IMR-90 (cell line): ENCODE results near the gene C2. TPM values are rescaled to one million over a fixed set of nuclear protein-coding genes. Genes with fewer than 3 reads are reported as not detected.

ENCODE experiments used
- ATAC-seq: fragments of 200-7000 bp; cut with Tn5 transposase; 2 replicates; pipeline ENCODE4 v1.9.1; 2020; ENCODE audit warnings: low read depth, mild to moderate bottlenecking, moderate library complexity
- BruUV-seq: library from RNA; stranded (reverse); fragments of 400-500 nt; replicated peaks from 2 replicates; lab custom pipeline; 2021; lab: Mats Ljungman, UMichigan
- CTCF ChIA-PET: fragments of 300-600 bp; formaldehyde crosslinking; extraction: SDS; loops from one replicate; lab custom pipeline; 2021; ENCODE audit warnings: antibody characterized with exemption; lab: Yijun Ruan, JAX
- POLR2A ChIA-PET: fragments of 300-600 bp; sonication (Branson Sonifier 250); formaldehyde crosslinking; loops from one replicate; lab custom pipeline; 2022; ENCODE audit warnings: antibody characterized with exemption; ENCODE audit not compliant: unreplicated experiment; lab: Charles Lee
- DNase-seq: peaks from one replicate; pipeline ENCODE4 v3.0.0; 2013
- H2AFZ ChIP-seq: replicated peaks from 2 replicates; pipeline ENCODE3; 2013; ENCODE audit warnings: low read length, mild to moderate bottlenecking; ENCODE audit not compliant: poor library complexity
- H2AK5ac ChIP-seq: 2 replicates; pipeline ENCODE4 v1.6.1; 2013; ENCODE audit warnings: low read depth, low read length, inconsistent platforms
- H2AK9ac ChIP-seq: replicated peaks from 2 replicates; pipeline ENCODE3; 2013; ENCODE audit warnings: mild to moderate bottlenecking, low read depth, low read length, moderate library complexity; ENCODE audit not compliant: poor library complexity
- H2BK120ac ChIP-seq: 2 replicates; pipeline ENCODE4 v1.6.1; 2013; ENCODE audit warnings: low read depth, low read length, inconsistent platforms
- H2BK15ac ChIP-seq: 3 replicates; pipeline ENCODE4 v1.6.1; 2013; ENCODE audit warnings: low read depth, low read length, inconsistent platforms
- H2BK20ac ChIP-seq: 2 replicates; pipeline ENCODE4 v1.6.1; 2013; ENCODE audit warnings: low read depth, mild to moderate bottlenecking, inconsistent platforms, low read length, moderate library complexity
- H2BK5ac ChIP-seq: 2 replicates; pipeline ENCODE4 v1.6.1; 2013; ENCODE audit warnings: mild to moderate bottlenecking, low read depth, low read length, inconsistent platforms; ENCODE audit not compliant: poor library complexity, severe bottlenecking
- H3K14ac ChIP-seq: replicated peaks from 2 replicates; pipeline ENCODE4 v1.6.1; 2013; ENCODE audit warnings: low read depth, low read length, inconsistent platforms
- H3K18ac ChIP-seq: 2 replicates; pipeline ENCODE4 v1.6.1; 2013; ENCODE audit warnings: low read depth, low read length, control low read depth
- H3K23ac ChIP-seq: 2 replicates; pipeline ENCODE4 v1.6.1; 2013; ENCODE audit warnings: low read depth, low read length, inconsistent platforms
- H3K27ac ChIP-seq: 2 replicates; pipeline ENCODE4 v1.5.1; 2013; ENCODE audit warnings: mild to moderate bottlenecking, control low read depth, low read length; ENCODE audit not compliant: insufficient read depth
- H3K27me3 ChIP-seq: 2 replicates; pipeline ENCODE4 v1.6.1; 2013; ENCODE audit warnings: low read length; ENCODE audit not compliant: control insufficient read depth, insufficient read depth
- H3K36me3 ChIP-seq: 2 replicates; pipeline ENCODE4 v1.6.1; 2013; ENCODE audit warnings: low read length, mixed read lengths; ENCODE audit not compliant: control insufficient read depth, insufficient read depth
- H3K4ac ChIP-seq: 2 replicates; pipeline ENCODE4 v1.6.1; 2013; ENCODE audit warnings: low read depth, low read length, inconsistent platforms
- H3K4me1 ChIP-seq: 2 replicates; pipeline ENCODE4 v1.6.1; 2013; ENCODE audit warnings: low read length, mixed read lengths; ENCODE audit not compliant: control insufficient read depth, insufficient read depth
- H3K4me2 ChIP-seq: 2 replicates; pipeline ENCODE4 v1.6.1; 2013; ENCODE audit warnings: low read depth, mild to moderate bottlenecking, control low read depth, low read length, moderate library complexity
- H3K4me3 ChIP-seq: 2 replicates; pipeline ENCODE4 v1.5.1; 2013; ENCODE audit warnings: low read depth, mild to moderate bottlenecking, control low read depth, low read length, moderate library complexity; ENCODE audit not compliant: insufficient read depth
- H3K56ac ChIP-seq: 2 replicates; pipeline ENCODE4 v1.6.1; 2013; ENCODE audit warnings: low read length, inconsistent platforms; ENCODE audit not compliant: insufficient read depth; ENCODE audit errors: extremely low read depth
- H3K79me1 ChIP-seq, 2 experiments: 2 replicates each; pipeline ENCODE4 v1.6.1; 2013; ENCODE audit warnings: low read length in 2 of 2, inconsistent platforms in 1 of 2, low read depth in 1 of 2
- H3K9ac ChIP-seq: 2 replicates; pipeline ENCODE4 v1.6.1; 2013; ENCODE audit warnings: low read depth, low read length, control low read depth
- H3K9me1 ChIP-seq: 2 replicates; pipeline ENCODE4 v1.6.1; 2013; ENCODE audit warnings: low read length, inconsistent platforms; ENCODE audit not compliant: insufficient read depth
- H3K9me3 ChIP-seq: 2 replicates; pipeline ENCODE4 v1.6.1; 2013; ENCODE audit warnings: low read length; ENCODE audit not compliant: control insufficient read depth, insufficient read depth
- H4K20me1 ChIP-seq: 2 replicates; pipeline ENCODE4 v1.6.1; 2013; ENCODE audit warnings: low read length, inconsistent platforms; ENCODE audit not compliant: insufficient read depth
- H4K5ac ChIP-seq: 2 replicates; pipeline ENCODE4 v1.6.1; 2013; ENCODE audit warnings: mild to moderate bottlenecking, low read depth, low read length, control low read depth
- H4K8ac ChIP-seq, 2 experiments: 2 replicates each; pipeline ENCODE4 v1.6.1; 2013; ENCODE audit warnings: low read depth in 2 of 2, low read length in 2 of 2, control low read depth in 1 of 2, inconsistent platforms in 1 of 2
- H4K91ac ChIP-seq: 2 replicates; pipeline ENCODE4 v1.6.1; 2013; ENCODE audit warnings: low read depth, low read length, inconsistent platforms; ENCODE audit not compliant: insufficient read depth
- BHLHE40 ChIP-seq: fragments of 150-350 bp; IDR thresholded peaks from 2 replicates; pipeline ENCODE4 v1.6.1; 2016; ENCODE audit warnings: mild to moderate bottlenecking, low read depth, low read length
- CEBPB ChIP-seq: IDR thresholded peaks from 2 replicates; pipeline ENCODE4 v1.6.1; 2012; ENCODE audit warnings: low read depth, low read length, improper control_type of control experiment
- FOS ChIP-seq: fragments of 150-350 bp; IDR thresholded peaks from 2 replicates; pipeline ENCODE4 v1.6.1; 2016; ENCODE audit warnings: low read depth, low read length
- MAFK ChIP-seq: IDR thresholded peaks from 2 replicates; pipeline ENCODE4 v1.6.1; 2012; ENCODE audit warnings: low read depth, low read length, improper control_type of control experiment
- MAZ ChIP-seq: IDR thresholded peaks from 2 replicates; pipeline ENCODE4 v1.6.1; 2012; ENCODE audit warnings: low read depth, mild to moderate bottlenecking, low read length, improper control_type of control experiment, moderate library complexity, borderline replicate concordance
- MXI1 ChIP-seq: IDR thresholded peaks from 2 replicates; pipeline ENCODE4 v1.6.1; 2012; ENCODE audit warnings: low read depth, mild to moderate bottlenecking, low read length, moderate library complexity, borderline replicate concordance
- NFE2L2 ChIP-seq: fragments of 150-350 bp; IDR thresholded peaks from 2 replicates; pipeline ENCODE4 v1.6.1; 2016; ENCODE audit warnings: low read depth, mild to moderate bottlenecking, low read length
- POLR2A ChIP-seq: IDR thresholded peaks from 2 replicates; pipeline ENCODE4 v1.6.1; 2012; ENCODE audit warnings: mild to moderate bottlenecking, low read depth, low read length
- RAD21 ChIP-seq: IDR thresholded peaks from 2 replicates; pipeline ENCODE4 v1.6.1; 2012; ENCODE audit warnings: low read length, improper control_type of control experiment
- RCOR1 ChIP-seq: IDR thresholded peaks from 2 replicates; pipeline ENCODE4 v1.6.1; 2012; ENCODE audit warnings: mild to moderate bottlenecking, low read length, improper control_type of control experiment; ENCODE audit not compliant: insufficient replicate concordance
- RFX5 ChIP-seq: IDR thresholded peaks from 2 replicates; pipeline ENCODE4 v1.8.0; 2012; ENCODE audit warnings: low read depth, mild to moderate bottlenecking, low read length, moderate library complexity
- WGBS, 2 experiments: methylation state at CpG; one replicate each; pipeline versions ENCODE4 v1.1.5 to v1.1.7; 2013; ENCODE audit warnings: missing lambda C conversion rate in 2 of 2; ENCODE audit not compliant: insufficient read length in 1 of 2; ENCODE audit errors: extremely low coverage in 2 of 2; 5-methylcytosine and 5-hydroxymethylcytosine counted together
- dilution Hi-C: fragments of 300-500 bp; cut with HindIII; formaldehyde crosslinking; loops from one replicate; pipeline ENCODE4 v1.14.3; 2018; ENCODE audit warnings: low sequenced_read_pairs; ENCODE audit not compliant: unreplicated experiment
- in situ Hi-C: fragments of 300-500 bp; cut with MboI; formaldehyde crosslinking; loops from 3 replicates; pipeline ENCODE4 v1.14.3; 2019; ENCODE audit warnings: low sequenced_read_pairs, inconsistent platforms, mixed read lengths
- intact Hi-C: fragments of 100-400 bp; cut with micrococcal nuclease; formaldehyde crosslinking; loops from 2 replicates; pipeline ENCODE4 v1.10.0; 2022
- polyA plus RNA-seq, 3 experiments: library from polyadenylated mRNA; depleted of rRNA; stranded (reverse); fragments of >200 nt; gene quantifications; 2 replicates each; pipeline ENCODE4 v1.2.3, GENCODE V29; 2012; ENCODE audit warnings: low replicate concordance in 1 of 3
- total RNA-seq: library from RNA; depleted of rRNA; stranded (reverse); fragments of >200 nt; gene quantifications from 2 replicates; pipeline ENCODE4 v1.2.3, GENCODE V29; 2012
- TF ChIP-seq, protein P1 (sequence below): fragments of 150-350 bp; IDR thresholded peaks from 2 replicates; pipeline ENCODE4 v1.6.1; 2017; ENCODE audit warnings: mild to moderate bottlenecking, antibody characterized with exemption, low read length, low read depth
- TF ChIP-seq, protein P2 (sequence below): fragments of 150-350 bp; IDR thresholded peaks from 2 replicates; pipeline ENCODE4 v1.6.1; 2016; ENCODE audit warnings: low read depth, mild to moderate bottlenecking, low read length, moderate library complexity, borderline replicate concordance

C2 gene
- total and polyA plus RNA-seq, 2 of the 4 experiments (the other 2 are of a cell fraction), result 0.18 to 0.19 TPM

DNA sequence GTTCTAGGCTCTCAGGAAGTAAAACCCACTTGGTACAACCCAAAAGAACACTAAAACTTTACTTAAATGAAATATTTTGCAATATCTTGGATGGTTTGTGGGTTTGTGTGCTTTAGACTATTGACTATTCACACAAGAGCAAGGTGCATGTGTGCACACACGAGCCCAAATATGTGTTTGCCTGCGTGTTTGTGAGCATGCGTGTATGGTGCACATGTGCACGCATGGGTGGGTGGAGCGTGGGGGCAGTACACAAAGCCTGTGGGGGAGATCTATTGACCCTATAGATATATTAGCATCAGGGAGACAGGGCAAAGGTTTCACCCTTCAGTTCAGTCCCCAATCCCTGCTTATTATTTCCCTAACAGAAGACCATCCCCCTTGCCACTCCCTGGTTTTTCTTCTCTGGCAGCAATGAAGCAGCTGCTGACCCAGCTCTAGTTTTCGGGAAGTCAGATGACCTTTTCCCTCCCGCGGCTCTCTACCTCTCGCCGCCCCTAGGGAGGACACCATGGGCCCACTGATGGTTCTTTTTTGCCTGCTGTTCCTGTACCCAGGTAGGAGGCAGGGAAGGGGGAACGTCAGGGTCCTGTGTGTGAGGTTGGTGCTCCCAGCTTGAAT lies at the start of gene C2 (continued):
- TF ChIP-seq RFX5, result no peak
- no peak for TF ChIP-seq RAD21
- no peak for TF ChIP-seq RCOR1
- no peak for TF ChIP-seq BHLHE40

DNA sequence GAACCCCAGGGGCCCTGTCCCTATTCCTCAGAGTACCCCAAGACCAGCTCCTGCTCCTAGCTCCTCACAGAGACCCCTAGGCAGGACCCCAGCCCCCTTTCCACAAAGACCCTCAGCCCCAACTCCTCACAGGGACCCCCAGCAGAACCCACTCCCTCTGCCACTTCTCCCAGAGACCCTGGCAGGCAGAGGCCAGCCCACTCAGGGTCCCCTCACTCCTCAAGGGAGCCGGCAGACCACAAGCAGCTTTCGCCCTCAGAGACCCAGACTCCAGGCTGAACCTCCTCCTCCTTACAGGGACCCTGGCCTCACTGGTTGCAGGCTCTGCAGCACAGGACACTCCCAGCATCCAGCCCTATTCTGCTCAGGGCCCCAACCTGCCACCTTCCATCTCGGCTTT lies 49.3 kb upstream of the C2 start:
- H2BK120ac ChIP-seq, result no peak overlapping the region
- ChIA-PET POLR2A (no interaction called here), CTCF (no interaction called here)
- 0 out of 2 replicates have a peak, but pooled peaks cover under 1% of the 10 kb centered on the region for H3K9me1 ChIP-seq
- no peak overlapping the region for H2AFZ ChIP-seq
- in situ Hi-C loops (no loop called here), intact Hi-C loops (no loop called here), dilution Hi-C loops (no loop called here)
- WGBS, 2 experiments, result 71% methylated on average over 2 of the region's 3 CpGs; no CpG with 5 or more reads in 1 of the 2 experiments
- H3K9me3 ChIP-seq, result no peaks in the 10 kb centered on the region
- no peak overlapping the region for H2AK9ac ChIP-seq
- H3K4ac ChIP-seq, result no peak overlapping the region
- H3K27me3 ChIP-seq, result no peaks in the 10 kb centered on the region
- DNase-seq (no peak), ATAC-seq (no peak)
- no peaks in the 10 kb centered on the region for H3K79me1 ChIP-seq
- H3K4me1 ChIP-seq, result peaks cover 10% of the 10 kb centered on the region
- no peak overlapping the region for H2BK5ac ChIP-seq
- no peak overlapping the region for H2BK20ac ChIP-seq
- H4K91ac ChIP-seq, result no peak overlapping the region
- no peak overlapping the region for H2AK5ac ChIP-seq
- no peak overlapping the region for H3K23ac ChIP-seq
- H3K4me3 ChIP-seq, result no peak overlapping the region
- H3K4me2 ChIP-seq, result no peak overlapping the region
- H3K18ac ChIP-seq, result no peak overlapping the region
- H3K9ac ChIP-seq, result no peak overlapping the region
- no peak overlapping the region for H4K5ac ChIP-seq
- H3K36me3 ChIP-seq, result peaks cover 34% of the 10 kb centered on the region
- no peak overlapping the region for H3K14ac ChIP-seq
- H2BK15ac ChIP-seq, result no peak overlapping the region
- H4K8ac ChIP-seq, result no peak overlapping the region
- 0 out of 2 replicates have a peak, but pooled peaks cover 2% of the 10 kb centered on the region for H4K20me1 ChIP-seq
- no peak overlapping the region for H3K27ac ChIP-seq
- BruUV-seq, result no TSS peak
- no peak overlapping the region for H3K56ac ChIP-seq
- TF ChIP-seq BHLHE40 (no peak), NFE2L2 (no peak), RFX5 (no peak), MXI1 (no peak), MAFK (no peak), CEBPB (no peak), FOS (no peak), RCOR1 (no peak), POLR2A (no peak), MAZ (no peak), RAD21 (no peak)
- TF ChIP-seq, protein P1, sequence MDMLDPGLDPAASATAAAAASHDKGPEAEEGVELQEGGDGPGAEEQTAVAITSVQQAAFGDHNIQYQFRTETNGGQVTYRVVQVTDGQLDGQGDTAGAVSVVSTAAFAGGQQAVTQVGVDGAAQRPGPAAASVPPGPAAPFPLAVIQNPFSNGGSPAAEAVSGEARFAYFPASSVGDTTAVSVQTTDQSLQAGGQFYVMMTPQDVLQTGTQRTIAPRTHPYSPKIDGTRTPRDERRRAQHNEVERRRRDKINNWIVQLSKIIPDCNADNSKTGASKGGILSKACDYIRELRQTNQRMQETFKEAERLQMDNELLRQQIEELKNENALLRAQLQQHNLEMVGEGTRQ, result no peak
- TF ChIP-seq, protein P2, sequence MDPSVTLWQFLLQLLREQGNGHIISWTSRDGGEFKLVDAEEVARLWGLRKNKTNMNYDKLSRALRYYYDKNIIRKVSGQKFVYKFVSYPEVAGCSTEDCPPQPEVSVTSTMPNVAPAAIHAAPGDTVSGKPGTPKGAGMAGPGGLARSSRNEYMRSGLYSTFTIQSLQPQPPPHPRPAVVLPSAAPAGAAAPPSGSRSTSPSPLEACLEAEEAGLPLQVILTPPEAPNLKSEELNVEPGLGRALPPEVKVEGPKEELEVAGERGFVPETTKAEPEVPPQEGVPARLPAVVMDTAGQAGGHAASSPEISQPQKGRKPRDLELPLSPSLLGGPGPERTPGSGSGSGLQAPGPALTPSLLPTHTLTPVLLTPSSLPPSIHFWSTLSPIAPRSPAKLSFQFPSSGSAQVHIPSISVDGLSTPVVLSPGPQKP, result no peak
